CD14-positive monocyte (primary cell): ENCODE measurements around the gene UBR2. TPM values are rescaled to one million over a fixed set of nuclear protein-coding genes. Genes with fewer than 3 reads are reported as not detected.

Source experiments
- DNase-seq, 3 donors: peaks; one replicate each; pipeline ENCODE4 v3.0.0-alpha.2; 2011 to 2022
- H2AFZ ChIP-seq: 2 replicates; pipeline ENCODE4 v1.6.0; 2012; ENCODE audit warnings: mild to moderate bottlenecking, low read depth, low read length, inconsistent platforms; ENCODE audit not compliant: insufficient read depth, poor library complexity, severe bottlenecking
- H3K27ac ChIP-seq, 2 donors: 1 replicate in 1 of 2; 2 replicates in 1 of 2; pipeline ENCODE4 v1.5.1; 2012 to 2013; ENCODE audit warnings: low read length in 2 of 2, control low read depth in 1 of 2, inconsistent platforms in 1 of 2, low read depth in 1 of 2, mild to moderate bottlenecking in 1 of 2
- H3K27me3 ChIP-seq, 2 donors: one replicate each; pipeline versions ENCODE4 v1.6.0 to v1.6.1; 2011 to 2013; ENCODE audit warnings: low read length in 2 of 2; ENCODE audit not compliant: control insufficient read depth in 2 of 2, insufficient read depth in 2 of 2
- H3K36me3 ChIP-seq, 2 donors: replicated peaks in 1 of 2; 1 replicate in 1 of 2; 2 replicates in 1 of 2; pipeline versions ENCODE4 v1.5.1 to v1.6.1; 2012 to 2013; ENCODE audit warnings: low read length in 2 of 2, control low read depth in 1 of 2, inconsistent platforms in 1 of 2, mild to moderate bottlenecking in 1 of 2; ENCODE audit not compliant: insufficient read depth in 2 of 2, control insufficient read depth in 1 of 2
- H3K4me1 ChIP-seq, 2 donors: 1 replicate in 1 of 2; 2 replicates in 1 of 2; pipeline versions ENCODE4 v1.5.1 to v1.6.1; 2012 to 2013; ENCODE audit warnings: low read length in 2 of 2, control low read depth in 1 of 2, inconsistent platforms in 1 of 2, mild to moderate bottlenecking in 1 of 2, moderate library complexity in 1 of 2; ENCODE audit not compliant: insufficient read depth in 2 of 2, control insufficient read depth in 1 of 2
- H3K4me2 ChIP-seq: replicated peaks from 2 replicates; pipeline ENCODE3; 2012; ENCODE audit warnings: low read length, moderate library complexity, mild to moderate bottlenecking; ENCODE audit not compliant: poor library complexity, severe bottlenecking; ENCODE audit errors: extremely low read depth
- H3K4me3 ChIP-seq, 3 experiments: fragments of 200-600 bp in 1 of 3; sonication (generic) in 1 of 3; replicated peaks in 1 of 3; 1 replicate in 2 of 3; 2 replicates in 1 of 3; pipeline ENCODE4 v1.5.1; 2011 to 2013; ENCODE audit warnings: low read length in 3 of 3, mild to moderate bottlenecking in 3 of 3, control low read depth in 2 of 3, low read depth in 2 of 3, inconsistent platforms in 1 of 3, moderate library complexity in 1 of 3
- H3K79me2 ChIP-seq: 2 replicates; pipeline ENCODE4 v1.6.0; 2012; ENCODE audit warnings: mild to moderate bottlenecking, control low read depth, inconsistent platforms, low read length, moderate library complexity; ENCODE audit not compliant: insufficient read depth
- H3K9ac ChIP-seq: 2 replicates; pipeline ENCODE4 v1.6.0; 2017; ENCODE audit warnings: low read length, mild to moderate bottlenecking; ENCODE audit not compliant: insufficient read depth, poor library complexity, severe bottlenecking
- H3K9me3 ChIP-seq, 2 donors: replicated peaks in 1 of 2; 1 replicate in 1 of 2; 2 replicates in 1 of 2; pipeline versions ENCODE4 v1.5.1 to v1.6.1; 2012 to 2013; ENCODE audit warnings: low read length in 2 of 2, control low read depth in 1 of 2; ENCODE audit not compliant: control insufficient read depth in 1 of 2, insufficient read depth in 1 of 2
- H4K20me1 ChIP-seq: 2 replicates; pipeline ENCODE4 v1.6.0; 2012; ENCODE audit warnings: mild to moderate bottlenecking, low read length, control low read depth, moderate library complexity; ENCODE audit not compliant: insufficient read depth
- H3K27ac Mint-ChIP-seq, 7 donors: one replicate each; pipeline ENCODE4 v1.8.0; 2020; ENCODE audit warnings: mild to moderate bottlenecking in 7 of 7, mixed read lengths in 7 of 7, moderate library complexity in 6 of 7, inconsistent platforms in 2 of 7
- H3K27me3 Mint-ChIP-seq, 3 donors: one replicate each; pipeline ENCODE4 v1.8.0; 2021 to 2022; ENCODE audit warnings: low read depth in 3 of 3, mild to moderate bottlenecking in 3 of 3, mixed read lengths in 3 of 3, moderate library complexity in 3 of 3, inconsistent platforms in 1 of 3
- H3K36me3 Mint-ChIP-seq, 2 donors: one replicate each; pipeline ENCODE4 v1.8.0; 2020; ENCODE audit warnings: mixed read lengths in 2 of 2, inconsistent platforms in 1 of 2, mild to moderate bottlenecking in 1 of 2
- H3K4me1 Mint-ChIP-seq: one replicate; pipeline ENCODE4 v1.8.0; 2020; ENCODE audit warnings: mild to moderate bottlenecking, mixed read lengths
- H3K4me3 Mint-ChIP-seq, 2 donors: one replicate each; pipeline ENCODE4 v1.8.0; 2020; ENCODE audit warnings: mild to moderate bottlenecking in 2 of 2, mixed read lengths in 2 of 2, moderate library complexity in 1 of 2
- H3K9me3 Mint-ChIP-seq, 7 donors: one replicate each; pipeline ENCODE4 v1.8.0; 2020 to 2022; ENCODE audit warnings: mixed read lengths in 7 of 7, mild to moderate bottlenecking in 6 of 7, moderate library complexity in 6 of 7, inconsistent platforms in 2 of 7
- WGBS: methylation state at CpG from one replicate; pipeline ENCODE4 v1.1.5; 2013; ENCODE audit warnings: missing lambda C conversion rate; ENCODE audit not compliant: insufficient coverage; 5-methylcytosine and 5-hydroxymethylcytosine counted together
- intact Hi-C, 2 donors: fragments of 100-400 bp; cut with micrococcal nuclease; formaldehyde crosslinking; loops; one replicate each; pipeline versions ENCODE4 v1.15.0 to v1.15.1; 2023
- polyA plus RNA-seq, 3 donors: library from polyadenylated mRNA; depleted of rRNA in 1 of 3; unstranded in 2 of 3; stranded (reverse) in 1 of 3; fragments of 300-500 nt in 2 of 3; fragments of >200 nt in 1 of 3; fragmentation: Illumina TruSeq in 2 of 3; gene quantifications; 1 replicate in 2 of 3; 2 replicates in 1 of 3; pipeline ENCODE4 v1.2.3, GENCODE V29; 2012 to 2021
- TF ChIP-seq, protein P1 (sequence below): fragments of 200-600 bp; IDR thresholded peaks from one replicate; pipeline ENCODE4 v1.8.0; 2022; ENCODE audit warnings: antibody characterized with exemption, mild to moderate bottlenecking

Gene UBR2
- polyA plus RNA-seq, 3 donors, result 9.0 to 17.8 (median 12.8) TPM

GRCh38 chr6:42629845-42630244 is 66.0 kb downstream of the UBR2 start:
- TF ChIP-seq, protein P1, sequence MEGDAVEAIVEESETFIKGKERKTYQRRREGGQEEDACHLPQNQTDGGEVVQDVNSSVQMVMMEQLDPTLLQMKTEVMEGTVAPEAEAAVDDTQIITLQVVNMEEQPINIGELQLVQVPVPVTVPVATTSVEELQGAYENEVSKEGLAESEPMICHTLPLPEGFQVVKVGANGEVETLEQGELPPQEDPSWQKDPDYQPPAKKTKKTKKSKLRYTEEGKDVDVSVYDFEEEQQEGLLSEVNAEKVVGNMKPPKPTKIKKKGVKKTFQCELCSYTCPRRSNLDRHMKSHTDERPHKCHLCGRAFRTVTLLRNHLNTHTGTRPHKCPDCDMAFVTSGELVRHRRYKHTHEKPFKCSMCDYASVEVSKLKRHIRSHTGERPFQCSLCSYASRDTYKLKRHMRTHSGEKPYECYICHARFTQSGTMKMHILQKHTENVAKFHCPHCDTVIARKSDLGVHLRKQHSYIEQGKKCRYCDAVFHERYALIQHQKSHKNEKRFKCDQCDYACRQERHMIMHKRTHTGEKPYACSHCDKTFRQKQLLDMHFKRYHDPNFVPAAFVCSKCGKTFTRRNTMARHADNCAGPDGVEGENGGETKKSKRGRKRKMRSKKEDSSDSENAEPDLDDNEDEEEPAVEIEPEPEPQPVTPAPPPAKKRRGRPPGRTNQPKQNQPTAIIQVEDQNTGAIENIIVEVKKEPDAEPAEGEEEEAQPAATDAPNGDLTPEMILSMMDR, result no peak
- Histone ChIP-seq H3K9ac (no peak overlapping the region), H3K4me3 (no peak overlapping the region), H3K4me1 (no peaks in the 10 kb centered on the region), H3K9me3 (no peaks in the 10 kb centered on the region), H3K27ac (peak overlapping the region in 1 of 2 donors; percentile 36), H3K36me3 (peaks cover 69 to 96% of the 10 kb centered on the region in 2 donors), H2AFZ (no peak overlapping the region), H4K20me1 (peaks cover 55% of the 10 kb centered on the region), H3K79me2 (no peaks in the 10 kb centered on the region), H3K4me2 (no peak overlapping the region), H3K27me3 (no peaks in the 10 kb centered on the region)
- no peak overlapping the region for H3K4me3 Mint-ChIP-seq
- intact Hi-C loops, result no loop called here
- peaks cover 0 to 3% (median 0%) of the 10 kb centered on the region in 7 donors for H3K9me3 Mint-ChIP-seq
- H3K36me3 Mint-ChIP-seq, result peaks cover 59 to 76% of the 10 kb centered on the region in 2 donors
- H3K4me1 Mint-ChIP-seq, result no peaks in the 10 kb centered on the region
- no CpG with 5 or more reads among the region's 5 CpGs for WGBS
- H3K27me3 Mint-ChIP-seq, result no peaks in the 10 kb centered on the region
- H3K27ac Mint-ChIP-seq, result peak overlapping the region in 4 of 7 donors; percentile 47 to 69 (median 62)
- DNase-seq, result no peak

DNA sequence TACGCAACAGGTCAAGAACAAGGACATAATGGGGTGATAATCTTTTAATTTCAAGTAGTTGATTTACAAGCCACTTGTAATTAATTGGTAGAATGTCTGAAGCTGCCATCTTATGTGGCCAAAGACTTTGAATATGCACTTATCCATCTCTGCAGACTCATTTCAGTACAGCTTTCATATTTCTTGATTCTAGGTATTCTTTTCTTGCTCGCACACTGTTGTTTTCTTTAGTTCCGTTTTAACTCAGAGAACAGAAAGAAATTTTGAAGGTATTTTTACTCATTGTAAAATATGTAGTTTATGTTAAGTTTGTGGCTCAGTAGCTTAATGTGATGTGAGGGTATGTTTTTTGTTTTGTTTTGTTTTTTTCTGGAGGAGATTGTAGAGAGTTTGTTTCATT is 73.9 kb downstream of the UBR2 start:
- H3K9me3 Mint-ChIP-seq, result no peaks in the 10 kb centered on the region
- H3K4me1 Mint-ChIP-seq, result no peaks in the 10 kb centered on the region
- TF ChIP-seq, protein P1, result no peak
- H3K36me3 Mint-ChIP-seq, result peaks cover 66 to 83% of the 10 kb centered on the region in 2 donors
- Histone ChIP-seq H3K9me3 (no peaks in the 10 kb centered on the region), H3K27ac (no peak overlapping the region), H3K79me2 (no peaks in the 10 kb centered on the region), H3K4me1 (no peaks in the 10 kb centered on the region), H3K36me3 (peaks cover 97% of the 10 kb centered on the region in 2 donors), H2AFZ (no peak overlapping the region), H4K20me1 (peaks cover 42% of the 10 kb centered on the region), H3K27me3 (no peaks in the 10 kb centered on the region), H3K4me2 (no peak overlapping the region), H3K4me3 (no peak overlapping the region), H3K9ac (no peak overlapping the region)
- DNase-seq, result no peak
- no peak overlapping the region for H3K27ac Mint-ChIP-seq
- H3K4me3 Mint-ChIP-seq, result no peak overlapping the region
- no CpG with 5 or more reads among the region's 3 CpGs for WGBS
- intact Hi-C loops, result no loop called here
- no peaks in the 10 kb centered on the region for H3K27me3 Mint-ChIP-seq
